Endothelial cell of umbilical vein (primary cell): ENCODE results near the gene HAPLN1. TPM values are rescaled to one million over a fixed set of nuclear protein-coding genes. Genes with fewer than 3 reads are reported as not detected.

Experiments
- BruUV-seq: library from RNA; stranded (reverse); fragments of 400-500 nt; replicated peaks from 2 replicates; lab custom pipeline; 2021; lab: Mats Ljungman, UMichigan
- CTCF ChIA-PET: fragments of 300-600, 350-600 bp; sonication (Branson Sonifier 250); formaldehyde crosslinking; loops from one replicate; lab custom pipeline; 2021; ENCODE audit warnings: antibody characterized with exemption, inconsistent platforms; lab: Charles Lee
- POLR2A ChIA-PET: fragments of 300-600, 350-600 bp; sonication (Branson Sonifier 250); formaldehyde crosslinking; loops from one replicate; lab custom pipeline; 2021; ENCODE audit warnings: antibody characterized with exemption, inconsistent platforms; lab: Charles Lee
- DNase-seq: peaks from one replicate; pipeline ENCODE4 v3.0.0-alpha.2; 2011; ENCODE audit warnings: low read depth, low spot score
- FAIRE-seq: peaks from 2 replicates; lab custom pipeline; 2011; peaks lifted over from hg19 to GRCh38; lab: Jason Lieb, UNC
- H2AFZ ChIP-seq: 2 replicates; pipeline ENCODE4 v1.6.0; 2012; ENCODE audit warnings: low read depth, low read length, control low read depth, inconsistent platforms
- H3K27ac ChIP-seq: 2 replicates; pipeline ENCODE4 v1.5.1; 2011; ENCODE audit warnings: low read depth, mild to moderate bottlenecking, control low read depth, low read length, moderate library complexity; ENCODE audit not compliant: insufficient read depth
- H3K27me3 ChIP-seq, 2 experiments: 2 replicates each; pipeline versions ENCODE4 v1.6.0 to v1.6.1; 2011; ENCODE audit warnings: low read length in 2 of 2, mixed read lengths in 1 of 2; ENCODE audit not compliant: control insufficient read depth in 2 of 2, insufficient read depth in 2 of 2
- H3K36me3 ChIP-seq, 2 experiments: 2 replicates in 1 of 2; 3 replicates in 1 of 2; pipeline ENCODE4 v1.5.1; 2011; ENCODE audit warnings: low read length in 2 of 2, mild to moderate bottlenecking in 1 of 2, moderate library complexity in 1 of 2; ENCODE audit not compliant: control insufficient read depth in 2 of 2, insufficient read depth in 2 of 2; ENCODE audit errors: extremely low read depth in 1 of 2
- H3K4me1 ChIP-seq: 3 replicates; pipeline ENCODE4 v1.5.1; 2011; ENCODE audit warnings: mild to moderate bottlenecking, low read length; ENCODE audit not compliant: control insufficient read depth, insufficient read depth; ENCODE audit errors: extremely low read depth
- H3K4me2 ChIP-seq: 2 replicates; pipeline ENCODE4 v1.6.1; 2011; ENCODE audit warnings: low read length, control low read depth, mixed read lengths; ENCODE audit not compliant: insufficient read depth
- H3K4me3 ChIP-seq, 3 experiments: fragments of 200-600 bp in 1 of 3; sonication (generic), shearing (Covaris generic) in 1 of 3; replicated peaks in 1 of 3; 2 replicates each; pipeline ENCODE4 v1.5.1; 2011 to 2016; ENCODE audit warnings: control low read depth in 3 of 3, low read length in 3 of 3, mild to moderate bottlenecking in 2 of 3, inconsistent platforms in 1 of 3, low read depth in 1 of 3, moderate library complexity in 1 of 3; ENCODE audit not compliant: insufficient read depth in 1 of 3
- H3K79me2 ChIP-seq: 2 replicates; pipeline ENCODE4 v1.6.0; 2012; ENCODE audit warnings: low read length, inconsistent platforms; ENCODE audit not compliant: control insufficient read depth, insufficient read depth
- H3K9ac ChIP-seq: replicated peaks from 2 replicates; pipeline ENCODE3; 2011; ENCODE audit warnings: low read length, control low read depth; ENCODE audit not compliant: insufficient read depth; ENCODE audit errors: extremely low read depth
- H3K9me1 ChIP-seq: replicated peaks from 3 replicates; pipeline ENCODE4 v1.6.0; 2011; ENCODE audit warnings: mild to moderate bottlenecking, low read length; ENCODE audit not compliant: control insufficient read depth, insufficient read depth; ENCODE audit errors: extremely low read depth
- H3K9me3 ChIP-seq: replicated peaks from 2 replicates; pipeline ENCODE4 v1.5.1; 2012; ENCODE audit warnings: low read length, inconsistent platforms; ENCODE audit not compliant: control insufficient read depth, insufficient read depth
- H4K20me1 ChIP-seq: replicated peaks from 2 replicates; pipeline ENCODE3; 2011; ENCODE audit warnings: mild to moderate bottlenecking, low read length; ENCODE audit not compliant: control insufficient read depth, insufficient read depth; ENCODE audit errors: extremely low read depth
- CTCF ChIP-seq, 2 donors: IDR thresholded peaks; 1 replicate in 1 of 2; 2 replicates in 1 of 2; pipeline ENCODE4 v1.5.1; 2011; ENCODE audit warnings: low read length in 2 of 2, mild to moderate bottlenecking in 2 of 2, moderate library complexity in 2 of 2, control low read depth in 1 of 2, inconsistent platforms in 1 of 2, low read depth in 1 of 2; ENCODE audit not compliant: insufficient read depth in 1 of 2; ENCODE audit errors: extremely low read depth in 1 of 2
- EZH2 ChIP-seq: IDR thresholded peaks from 2 replicates; pipeline ENCODE4 v1.6.1; 2012; ENCODE audit warnings: borderline replicate concordance, low read depth, mild to moderate bottlenecking, moderate library complexity, low read length, inconsistent platforms; ENCODE audit not compliant: severe bottlenecking
- FOS ChIP-seq: IDR thresholded peaks from 2 replicates; pipeline ENCODE4 v1.6.1; 2011; ENCODE audit warnings: mild to moderate bottlenecking, low read length, moderate library complexity, borderline replicate concordance; ENCODE audit not compliant: insufficient read depth
- GATA2 ChIP-seq: IDR thresholded peaks from 2 replicates; pipeline ENCODE4 v1.7.0; 2011; ENCODE audit warnings: low read depth, mild to moderate bottlenecking, moderate library complexity, mixed read lengths, low read length; ENCODE audit not compliant: insufficient read length, insufficient read depth
- JUN ChIP-seq: IDR thresholded peaks from 2 replicates; pipeline ENCODE4 v1.6.1; 2011; ENCODE audit warnings: borderline replicate concordance, low read depth; ENCODE audit not compliant: insufficient read length, insufficient read depth
- MYC ChIP-seq: IDR thresholded peaks from one replicate; pipeline ENCODE4 v1.6.1; 2011; ENCODE audit warnings: mild to moderate bottlenecking, low read depth, low read length
- POLR2A ChIP-seq: IDR thresholded peaks from 2 replicates; pipeline ENCODE4 v1.6.1; 2012; ENCODE audit warnings: low read depth, mild to moderate bottlenecking, control low read depth, low read length
- POLR2AphosphoS5 ChIP-seq: IDR thresholded peaks from 2 replicates; pipeline ENCODE4 v1.6.1; 2012; ENCODE audit warnings: low read depth, mild to moderate bottlenecking, control low read depth, low read length, moderate library complexity; ENCODE audit not compliant: insufficient read depth
- dilution Hi-C: fragments of 300-500 bp; cut with MboI; formaldehyde crosslinking; loops from one replicate; pipeline ENCODE4 v1.15.0; 2019; ENCODE audit warnings: low sequenced_read_pairs; ENCODE audit not compliant: extremely low pct_ligation_motif_present
- intact Hi-C: fragments of 100-400 bp; cut with micrococcal nuclease; formaldehyde crosslinking; loops from one replicate; pipeline ENCODE4 v1.10.0; 2022
- polyA plus RNA-seq, 4 experiments: library from polyadenylated mRNA; depleted of rRNA in 3 of 4; stranded (reverse) in 3 of 4; unstranded in 1 of 4; fragments of >200 nt; gene quantifications; 2 replicates each; pipeline versions ENCODE4 v1.2.1 to v1.2.3, GENCODE V29; 2011 to 2012; ENCODE audit warnings: missing spikeins in 1 of 4
- total RNA-seq: library from RNA; stranded (reverse); gene quantifications from 2 replicates; pipeline ENCODE4 v1.2.3, GENCODE V29; 2021
- TF ChIP-seq, protein P1 (sequence below): IDR thresholded peaks from 2 replicates; pipeline ENCODE4 v1.6.1; 2011; ENCODE audit not compliant: insufficient read depth, insufficient read length

Gene HAPLN1
- total and polyA plus RNA-seq, 2 donors (not counting 3 experiments of a cell fraction or from before 2014, with no cell fraction given): 0.04 TPM; not detected in 1

DNA sequence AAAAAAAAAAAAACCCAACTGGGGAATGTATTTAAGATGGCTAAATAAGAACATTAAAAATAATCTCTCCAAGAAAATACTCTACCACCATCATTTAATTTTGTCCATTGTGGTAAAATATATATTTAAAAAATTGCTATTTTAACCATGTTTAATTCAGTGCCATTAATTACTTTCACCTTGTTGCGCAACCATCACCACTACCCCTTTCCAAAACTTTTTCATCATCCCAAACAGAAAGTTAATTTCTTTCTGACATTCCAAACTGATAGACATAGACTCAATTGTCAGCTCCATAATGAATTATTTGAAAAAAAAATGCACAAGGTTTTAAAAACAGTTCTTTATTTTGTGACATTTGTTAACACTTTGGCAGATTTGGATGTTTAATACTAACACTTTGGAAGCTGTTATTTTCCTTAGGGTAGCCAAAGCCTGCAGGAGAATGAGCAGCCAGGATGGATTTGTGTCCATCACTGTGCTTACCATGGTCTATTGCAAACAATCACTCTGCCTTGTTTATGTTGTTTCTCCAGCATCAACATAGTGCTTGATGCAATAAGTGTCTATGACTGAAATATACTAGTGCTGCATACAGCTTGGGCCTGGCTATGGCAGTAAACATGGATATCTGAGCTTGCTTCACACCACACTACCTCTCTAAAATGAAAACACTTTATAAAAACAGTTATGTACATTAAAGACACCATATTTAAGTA lies 62.7 kb downstream of the HAPLN1 start:
- H2AFZ ChIP-seq: no peak overlapping the region
- no peaks in the 10 kb centered on the region for H3K4me1 ChIP-seq
- BruUV-seq: no TSS peak
- POLR2A ChIA-PET: no interaction called here
- no peak for FAIRE-seq
- H3K9ac ChIP-seq: no peak overlapping the region
- DNase-seq: no peak
- dilution Hi-C loops (no loop called here), intact Hi-C loops (no loop called here)
- H3K9me1 ChIP-seq: no peaks in the 10 kb centered on the region
- H3K4me2 ChIP-seq: no peak overlapping the region
- H3K36me3 ChIP-seq: no peaks in the 10 kb centered on the region
- no peak overlapping the region for H3K27ac ChIP-seq
- CTCF ChIA-PET: no interaction called here
- no peaks in the 10 kb centered on the region for H3K9me3 ChIP-seq
- no peaks in the 10 kb centered on the region for H3K27me3 ChIP-seq
- H4K20me1 ChIP-seq: no peaks in the 10 kb centered on the region
- TF ChIP-seq EZH2 (no peak), FOS (no peak), POLR2AphosphoS5 (no peak), CTCF (IDR thresholded peaks at IDR 0.05; ENCODE audit: extremely low read depth in 1 of 2, insufficient read depth in 1 of 2, low read depth in 1 of 2, low read length in 2 of 2) (no peak), MYC (no peak), GATA2 (no peak), POLR2A (no peak), JUN (no peak)
- TF ChIP-seq, protein P1, sequence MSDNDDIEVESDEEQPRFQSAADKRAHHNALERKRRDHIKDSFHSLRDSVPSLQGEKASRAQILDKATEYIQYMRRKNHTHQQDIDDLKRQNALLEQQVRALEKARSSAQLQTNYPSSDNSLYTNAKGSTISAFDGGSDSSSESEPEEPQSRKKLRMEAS: no peak
- no peaks in the 10 kb centered on the region for H3K79me2 ChIP-seq
- no peak overlapping the region for H3K4me3 ChIP-seq
